Breast epithelium (tissue), 4 donors: ENCODE measurements around the gene AVPR1B. TPM values are rescaled to one million over a fixed set of nuclear protein-coding genes. Genes with fewer than 3 reads are reported as not detected.

Experiments used
- DNase-seq, 2 donors: peaks; one replicate each; pipeline ENCODE4 v3.0.0-alpha.2; 2019; ENCODE audit warnings: low spot score in 2 of 2
- H3K27ac ChIP-seq, 2 donors: fragments of 200-600 bp; sonication (generic) in 1 of 2; one replicate each; pipeline ENCODE4 v1.5.1; 2016 to 2019; ENCODE audit warnings: mild to moderate bottlenecking in 1 of 2
- H3K27me3 ChIP-seq, 2 donors: fragments of 200-600 bp; sonication (generic) in 1 of 2; one replicate each; pipeline versions ENCODE4 v1.5.1 to v1.6.0; 2017 to 2019; ENCODE audit warnings: control low read depth in 1 of 2, mild to moderate bottlenecking in 1 of 2
- H3K36me3 ChIP-seq: fragments of 200-600 bp; one replicate; pipeline ENCODE4 v1.5.1; 2019
- H3K4me1 ChIP-seq, 2 donors: fragments of 200-600 bp; sonication (generic); one replicate each; pipeline ENCODE4 v1.5.1; 2016 to 2019; ENCODE audit warnings: control low read depth in 1 of 2
- H3K4me3 ChIP-seq, 3 donors: fragments of 200-600 bp; sonication (generic); 1 replicate in 2 of 3; 2 replicates in 1 of 3; pipeline ENCODE4 v1.5.1; 2016 to 2019; ENCODE audit warnings: mild to moderate bottlenecking in 3 of 3, moderate library complexity in 2 of 3
- H3K9me3 ChIP-seq, 2 donors: fragments of 200-600 bp; sonication (generic) in 1 of 2; one replicate each; pipeline ENCODE4 v1.5.1; 2016 to 2019; ENCODE audit warnings: control low read depth in 1 of 2
- CTCF ChIP-seq, 3 donors: fragments of 450-650 bp; IDR thresholded peaks; one replicate each; pipeline ENCODE4 v1.5.1; 2016 to 2017; ENCODE audit warnings: antibody characterized with exemption in 3 of 3, mild to moderate bottlenecking in 3 of 3, moderate library complexity in 3 of 3
- POLR2A ChIP-seq: fragments of 450-650 bp; IDR thresholded peaks from one replicate; pipeline ENCODE4 v1.6.1; 2016; ENCODE audit warnings: antibody characterized with exemption, mild to moderate bottlenecking, moderate library complexity
- POLR2AphosphoS5 ChIP-seq, 3 donors: sonication (generic); formaldehyde crosslinking; IDR thresholded peaks; one replicate each; pipeline ENCODE4 v1.6.1; 2017; ENCODE audit warnings: antibody characterized with exemption in 3 of 3
- intact Hi-C: fragments of 100-400 bp; cut with DNase I; formaldehyde crosslinking; loops from one replicate; pipeline ENCODE4 v1.15.1; 2023; ENCODE audit warnings: low total_unique reads
- total RNA-seq, 3 donors: library from RNA; depleted of rRNA; stranded (reverse); fragments of >200 nt; gene quantifications; one replicate each; pipeline ENCODE4 v1.1.0, GENCODE V29; 2016

AVPR1B gene
- total RNA-seq, 3 donors from 2014 or later = not detected

DNA sequence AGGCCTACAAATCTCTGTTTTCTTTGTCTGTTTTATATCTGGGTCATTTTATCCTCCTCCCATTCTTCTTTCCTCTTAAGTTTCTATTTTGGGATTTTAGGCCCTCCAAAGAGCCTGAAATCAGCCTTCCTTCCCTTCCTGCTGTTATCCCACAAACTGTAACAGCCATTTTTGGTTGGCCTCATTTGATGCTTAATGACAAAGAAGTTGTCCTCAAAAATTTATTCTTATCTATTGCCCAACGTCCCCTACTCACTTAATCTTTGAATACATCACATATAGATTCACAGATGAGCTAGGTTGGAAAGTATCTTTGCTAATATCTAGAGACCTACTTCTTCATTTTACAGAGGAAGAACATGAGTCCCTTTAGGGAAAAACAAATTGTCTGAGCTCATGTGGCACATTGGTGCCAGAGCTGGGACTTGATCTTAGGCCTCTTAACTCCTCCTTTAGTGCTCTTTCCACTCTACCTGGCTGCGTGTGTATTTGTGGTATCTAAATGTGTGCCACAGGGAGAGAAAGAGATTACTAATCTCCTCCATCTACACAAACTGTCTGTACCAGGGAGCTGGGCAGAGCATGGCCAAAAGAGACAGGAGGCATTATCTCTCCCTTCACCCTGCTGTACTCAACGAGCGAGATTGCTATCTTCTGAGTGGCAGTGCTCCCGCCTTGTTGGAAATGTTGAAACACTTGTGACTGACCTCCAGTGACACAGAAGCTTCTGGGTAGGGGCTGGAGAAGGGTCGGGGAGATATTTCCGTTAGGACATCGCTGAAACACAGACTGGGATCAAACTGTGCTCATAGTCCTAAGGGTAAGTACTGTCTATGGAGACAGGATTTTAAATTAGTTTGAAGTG, 34.1 kb downstream of the AVPR1B start:
- H3K27me3 ChIP-seq = no peaks in the 10 kb centered on the region
- TF ChIP-seq POLR2A (no peak), CTCF (IDR thresholded peaks at IDR 0.05) (no peak), POLR2AphosphoS5 (IDR thresholded peaks at IDR 0.05) (no peak)
- DNase-seq = no peak
- H3K4me1 ChIP-seq = no peaks in the 10 kb centered on the region
- H3K27ac ChIP-seq = no peak overlapping the region
- H3K4me3 ChIP-seq = no peak overlapping the region
- no peaks in the 10 kb centered on the region for H3K36me3 ChIP-seq
- intact Hi-C loops = no loop called here
- no peaks in the 10 kb centered on the region for H3K9me3 ChIP-seq

- no peak for DNase-seq
- Histone ChIP-seq H3K9me3 (no peaks in the 10 kb centered on the region), H3K4me3 (no peak overlapping the region), H3K4me1 (no peaks in the 10 kb centered on the region), H3K27ac (no peak overlapping the region), H3K27me3 (no peaks in the 10 kb centered on the region), H3K36me3 (no peaks in the 10 kb centered on the region)
- TF ChIP-seq POLR2A (no peak), CTCF (IDR thresholded peaks at IDR 0.05) (no peak), POLR2AphosphoS5 (IDR thresholded peaks at IDR 0.05) (no peak)
- intact Hi-C loops = no loop called here
Observed at GRCh38 chr1:206081856-206082255, 35.3 kb downstream of the AVPR1B start.

DNA sequence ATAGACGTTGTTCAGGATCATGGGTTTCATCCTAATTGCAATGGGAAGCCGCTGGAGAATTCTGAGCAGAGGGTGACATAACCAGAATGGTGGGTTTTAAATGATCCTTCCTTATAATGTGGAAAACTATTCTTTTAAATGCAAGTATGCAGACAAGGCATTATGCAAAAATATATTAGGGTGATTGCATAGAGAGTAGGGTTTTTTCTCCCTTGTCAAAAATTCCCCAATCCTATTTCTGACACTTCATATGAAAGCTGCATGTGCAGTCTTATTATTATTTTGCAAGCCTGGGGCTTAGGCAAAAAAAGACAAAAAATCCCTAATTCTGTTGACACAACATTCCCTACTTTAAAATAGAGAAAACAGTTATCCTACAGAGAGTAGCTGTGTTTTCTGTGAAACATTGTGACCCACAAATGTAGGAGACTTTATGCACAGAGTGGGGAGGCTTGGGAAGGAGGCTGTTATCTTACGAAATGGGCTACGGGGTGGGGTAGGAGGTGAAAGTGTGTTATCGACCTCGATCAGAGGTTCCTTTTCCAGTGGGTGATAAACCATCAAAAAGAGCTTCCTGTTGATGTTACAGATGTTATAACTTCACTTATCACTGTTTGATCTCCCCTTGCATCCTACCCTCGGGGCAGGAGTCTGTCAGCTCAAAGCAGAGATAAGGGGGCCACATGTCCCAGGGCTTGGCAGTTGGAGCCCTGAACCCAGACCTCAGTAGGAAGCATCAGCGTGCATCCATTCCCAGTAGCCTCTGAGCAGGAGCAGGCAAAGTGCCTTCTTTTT, 37.0 kb downstream of the AVPR1B start:
- H3K27ac ChIP-seq = no peak overlapping the region
- TF ChIP-seq POLR2AphosphoS5 (IDR thresholded peaks at IDR 0.05) = no peak
- no peak for TF ChIP-seq CTCF (IDR thresholded peaks at IDR 0.05)
- no peak for TF ChIP-seq POLR2A
- intact Hi-C loops = no loop called here
- H3K4me1 ChIP-seq = no peaks in the 10 kb centered on the region
- no peaks in the 10 kb centered on the region for H3K27me3 ChIP-seq
- H3K4me3 ChIP-seq = no peak overlapping the region
- H3K9me3 ChIP-seq = no peaks in the 10 kb centered on the region
- no peak for DNase-seq
- H3K36me3 ChIP-seq = no peaks in the 10 kb centered on the region

GRCh38 chr1:206079135-206079534, 38.1 kb downstream of the AVPR1B start:
- Histone ChIP-seq H3K27me3 (no peaks in the 10 kb centered on the region), H3K36me3 (no peaks in the 10 kb centered on the region), H3K27ac (no peak overlapping the region), H3K9me3 (no peaks in the 10 kb centered on the region), H3K4me1 (no peaks in the 10 kb centered on the region), H3K4me3 (no peak overlapping the region)
- intact Hi-C loops = no loop called here
- DNase-seq = no peak
- TF ChIP-seq POLR2A (no peak), CTCF (IDR thresholded peaks at IDR 0.05) (no peak), POLR2AphosphoS5 (IDR thresholded peaks at IDR 0.05) (no peak)
